Stimulated activated naive CD4-positive, alpha-beta T cell (primary cell): Measurements from ENCODE around the gene ANKRD13D.
A peak's percentile ranks its signal among the peaks of the same experiment; 100 is the strongest.

Experiments used
- DNase-seq, 6 experiments: peaks; one replicate each; lab custom pipeline; 2025; lab: John Stamatoyannopoulos, UW

Gene ANKRD13D

DNA sequence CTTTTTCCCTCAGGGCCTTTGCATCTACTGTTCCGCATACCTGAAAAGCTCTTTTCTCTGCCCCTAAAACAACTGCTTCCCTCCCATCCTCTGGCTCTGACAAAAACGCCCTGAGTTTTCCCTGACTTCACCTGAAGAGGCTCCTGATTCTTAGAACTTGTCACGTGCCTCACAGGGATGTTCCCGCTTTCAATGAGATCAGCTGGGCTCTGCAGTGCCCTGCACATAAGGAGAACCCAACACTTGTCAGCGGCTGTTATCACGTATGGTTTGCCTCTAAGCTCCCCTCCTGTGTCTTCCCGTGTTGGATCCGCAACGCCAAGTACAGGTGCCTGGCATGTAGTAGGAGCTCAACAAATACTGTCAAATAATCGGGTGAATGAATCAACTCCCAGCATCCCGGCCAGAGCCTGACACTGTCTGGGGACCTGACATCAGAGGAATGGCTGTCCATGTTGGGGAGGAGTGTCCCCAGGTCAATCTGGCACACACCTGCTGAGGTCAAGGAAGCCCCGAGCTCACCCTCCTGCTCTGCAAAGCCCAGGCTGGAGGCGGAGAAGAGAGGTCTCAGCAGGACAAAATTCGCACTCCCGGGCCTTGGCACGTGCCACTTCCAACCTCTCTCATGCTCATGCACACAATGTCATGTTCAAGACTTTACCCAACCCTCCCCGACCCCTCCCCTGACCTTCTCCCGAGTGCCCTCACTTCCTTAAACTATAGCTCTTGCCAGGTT lies 27.0 kb upstream of the ANKRD13D start:
- no peak for DNase-seq

DNA sequence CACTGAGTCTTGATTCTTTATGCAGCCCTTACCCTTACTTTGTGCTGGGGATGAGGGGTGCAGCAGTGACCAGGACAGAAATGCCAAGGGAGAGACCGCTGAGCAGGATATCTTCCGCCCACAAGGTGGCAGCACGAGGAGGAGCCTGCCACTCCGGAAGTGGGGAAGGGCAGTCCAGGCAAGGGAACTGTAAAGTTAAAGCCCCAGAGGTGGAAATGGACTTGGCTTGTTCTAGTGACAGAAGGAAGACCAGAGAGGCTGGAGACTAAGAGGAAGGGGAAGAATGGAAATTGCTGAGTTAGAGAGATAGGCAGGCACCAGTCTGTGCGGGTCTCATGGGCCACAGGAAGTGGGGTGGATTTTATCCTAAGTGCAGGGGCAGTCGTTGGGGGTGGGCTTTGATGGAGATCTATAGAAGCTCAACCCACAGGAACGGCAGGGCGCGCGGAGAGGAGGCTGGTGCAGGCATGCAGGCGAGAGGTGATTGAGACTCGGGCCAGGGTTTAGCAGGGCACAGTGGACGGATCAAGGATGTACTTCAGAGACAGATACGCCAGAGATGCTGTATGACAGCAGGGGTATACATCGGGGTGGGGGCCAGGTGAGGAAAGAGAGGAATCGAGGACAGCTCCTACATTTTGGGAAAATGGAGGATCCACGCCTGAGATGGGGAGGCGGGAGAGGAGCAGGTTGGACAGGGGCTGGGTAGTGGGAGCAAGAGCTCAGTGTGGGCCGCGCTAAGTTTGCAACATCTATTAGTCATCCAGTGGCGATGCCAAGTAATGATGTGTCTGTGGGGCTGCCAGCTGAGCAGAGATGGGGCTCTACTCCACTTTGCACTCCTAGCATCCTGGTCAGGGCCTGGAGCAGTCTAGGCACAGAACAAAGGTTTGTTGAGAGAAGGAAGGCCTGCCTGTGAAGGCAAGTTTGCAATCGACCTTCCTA lies 26.1 kb upstream of the ANKRD13D start:
- DNase-seq: peak; percentile 28 to 70 (median 58)

DNA sequence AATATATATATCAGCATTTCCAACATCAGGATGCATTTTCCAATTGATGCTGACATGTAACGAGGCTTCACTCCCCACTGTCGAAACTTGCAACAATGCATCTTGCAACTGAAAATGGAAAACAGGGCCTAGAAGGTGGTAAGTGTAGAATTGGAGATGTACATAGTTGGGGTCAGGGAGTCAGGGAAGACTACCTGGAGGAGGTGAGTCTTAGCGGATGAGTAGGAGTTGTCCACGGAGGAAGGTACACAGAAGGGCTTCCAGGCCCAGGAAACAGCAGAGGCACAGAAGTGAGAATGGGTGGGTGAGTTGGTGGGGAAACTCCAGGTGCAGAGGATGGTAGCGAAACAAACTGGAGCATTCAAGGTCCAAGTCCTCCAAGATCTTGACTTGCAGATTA lies 24.8 kb upstream of the ANKRD13D start:
- no peak for DNase-seq

DNA sequence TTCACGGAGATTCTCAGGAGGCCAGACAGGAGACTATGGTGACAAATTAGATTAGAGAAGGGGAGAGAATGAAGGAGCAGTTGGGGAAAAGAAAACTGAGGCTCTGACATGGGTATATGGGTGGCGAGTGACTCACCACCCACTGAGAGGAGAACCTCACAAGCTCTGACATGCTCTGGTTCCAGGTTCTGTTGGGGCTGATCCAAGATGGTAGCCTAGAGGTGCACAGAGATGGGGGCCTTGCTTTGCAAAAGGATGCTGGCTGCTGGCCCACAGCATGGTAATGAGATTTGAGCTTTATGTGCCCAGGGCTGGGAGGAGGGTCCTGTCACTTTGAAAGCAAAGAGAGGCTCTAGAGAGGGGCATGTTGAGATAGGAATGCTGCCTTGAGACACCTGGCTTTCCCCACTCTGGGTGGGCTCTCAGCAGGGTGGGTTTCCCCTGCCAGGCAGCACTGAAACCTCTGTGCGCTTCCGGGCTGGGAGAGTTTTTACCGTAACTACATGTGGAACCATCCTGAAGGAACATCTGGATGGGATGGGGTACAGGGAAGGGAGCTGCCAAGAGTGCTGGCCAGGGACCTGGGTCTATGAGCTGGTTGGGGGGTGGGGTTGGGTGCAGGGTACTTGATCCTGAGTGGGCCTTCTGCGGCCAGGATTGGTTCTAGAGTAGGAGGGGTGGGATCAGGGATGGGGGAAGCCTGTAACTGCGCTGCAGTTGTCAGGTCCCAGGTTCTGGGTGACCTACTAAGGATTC lies 24.0 kb upstream of the ANKRD13D start:
- DNase-seq: no peak

DNA sequence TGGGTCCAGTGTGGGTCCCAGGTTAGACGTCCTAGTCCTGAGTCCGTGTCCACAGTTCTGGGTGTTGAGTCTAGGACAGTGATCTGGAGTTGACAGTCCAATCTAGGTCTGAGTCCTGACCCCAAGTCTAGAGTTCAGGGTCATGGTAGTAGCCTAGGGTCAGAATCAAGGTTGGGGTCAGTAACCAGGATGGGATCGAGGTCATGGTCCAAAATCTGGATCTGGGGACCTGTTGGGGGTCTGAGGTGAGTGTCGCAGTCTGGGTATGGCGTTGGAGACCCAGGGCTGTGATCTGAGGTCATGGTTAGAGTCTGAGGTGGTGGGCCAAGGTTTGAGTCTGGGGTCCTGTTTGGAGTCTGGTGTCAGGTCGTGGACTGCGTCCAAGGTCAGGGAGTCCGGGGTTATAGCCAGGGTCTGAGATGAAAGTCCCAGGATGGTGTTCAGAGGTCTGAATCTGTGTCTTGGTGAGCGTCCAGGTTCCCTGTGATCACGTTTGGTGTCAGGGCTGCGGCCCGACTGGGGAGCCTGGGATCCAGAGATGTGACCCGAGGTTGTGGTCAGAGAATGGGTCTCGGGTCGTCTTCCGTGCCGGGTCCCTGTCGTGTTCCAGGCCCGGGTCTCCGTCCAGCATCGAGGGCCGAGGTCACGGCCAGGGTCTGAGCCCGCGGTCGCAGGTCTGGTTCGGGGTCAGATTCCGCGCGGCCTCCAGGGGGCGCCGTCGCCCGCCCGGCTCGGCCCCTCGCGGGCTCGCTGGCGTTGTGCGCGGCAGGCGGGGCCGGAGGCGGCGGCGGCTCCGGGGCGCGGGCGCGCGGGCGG lies 23.3 kb upstream of the ANKRD13D start:
- DNase-seq: peak; percentile 54 to 82 (median 68)

DNA sequence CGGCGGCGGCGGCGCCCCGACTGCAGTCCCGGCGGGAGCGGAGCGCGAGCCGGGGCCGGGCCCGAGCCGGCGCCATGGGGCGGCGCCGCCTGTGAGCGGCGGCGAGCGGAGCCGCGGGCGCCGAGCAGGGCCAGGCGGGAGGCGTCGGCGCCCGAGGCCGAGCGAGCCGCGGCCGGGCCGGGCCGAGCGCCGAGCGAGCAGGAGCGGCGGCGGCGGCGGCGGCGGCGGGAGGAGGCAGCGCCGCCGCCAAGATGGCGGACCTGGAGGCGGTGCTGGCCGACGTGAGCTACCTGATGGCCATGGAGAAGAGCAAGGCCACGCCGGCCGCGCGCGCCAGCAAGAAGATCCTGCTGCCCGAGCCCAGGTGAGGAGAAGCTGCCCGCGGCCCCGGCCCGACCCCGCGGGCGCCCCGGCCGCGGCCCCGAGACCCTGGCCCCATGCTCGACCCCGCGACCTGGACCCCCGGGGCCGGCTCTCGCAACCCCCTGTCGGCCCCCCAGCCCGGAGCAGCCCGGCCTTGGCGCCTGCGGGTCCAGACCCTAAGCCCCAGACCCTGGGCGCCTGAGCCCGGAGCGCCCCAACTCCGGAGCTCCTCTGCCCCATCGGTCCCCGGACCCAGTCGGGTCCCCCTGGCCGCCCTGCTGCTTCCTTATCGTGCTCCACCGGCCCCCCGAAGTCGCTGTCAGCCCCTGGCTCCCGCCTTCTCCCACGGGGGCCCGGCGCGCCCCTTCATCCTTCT lies 22.5 kb upstream of the ANKRD13D start, which contains the start of gene GRK2:
GRK2 (plus strand) TSS at position 25 of the 739 bp plus-strand sequence; CDS start at position 252, 227 bp downstream.
- DNase-seq: peak in 3 of 6 experiments; percentile 41 to 47 (median 46)

DNA sequence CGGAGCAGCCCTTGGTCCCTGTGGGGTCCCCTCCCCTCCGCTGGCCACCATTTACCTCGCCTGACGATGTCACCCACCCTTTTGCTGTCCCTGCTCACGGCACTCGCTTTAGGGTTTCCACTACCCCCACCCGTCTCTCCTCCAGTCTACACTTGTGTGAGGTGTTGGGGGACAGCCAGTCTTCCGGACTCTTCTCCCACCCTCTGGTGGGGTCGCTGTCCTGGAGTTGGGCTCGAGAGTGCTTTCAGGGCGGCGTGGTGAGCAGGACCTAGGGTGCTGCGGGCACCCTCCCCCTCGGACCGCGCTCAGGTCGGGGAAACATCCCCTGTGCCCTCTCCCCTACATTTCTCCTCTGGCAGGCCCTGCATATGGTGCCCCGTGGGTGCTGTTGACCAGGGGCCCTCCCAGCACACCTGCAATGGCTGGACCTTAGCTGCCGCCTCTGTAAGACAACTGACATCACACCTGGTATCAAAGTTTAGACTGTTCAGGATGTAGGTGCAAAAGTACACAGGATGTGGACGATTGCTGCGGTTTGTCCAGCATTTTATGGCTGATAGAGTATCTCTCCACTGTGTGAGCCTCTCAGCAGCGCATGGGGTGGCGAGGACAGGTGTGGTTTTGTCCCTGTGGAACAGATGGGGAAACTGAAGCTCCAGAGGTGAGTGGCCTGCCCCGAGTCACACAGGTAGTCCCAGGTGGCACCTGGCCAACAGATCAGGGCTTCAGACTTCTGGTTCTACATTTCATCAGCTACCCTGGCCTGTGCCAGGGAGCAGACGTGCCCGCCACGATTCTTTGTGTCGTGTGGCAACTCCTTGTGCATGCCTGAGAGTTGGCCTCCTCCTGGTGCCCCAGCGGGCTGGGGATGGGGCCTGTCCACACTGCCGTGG lies 21.7 kb upstream of the ANKRD13D start:
- DNase-seq: peak in 3 of 6 experiments; percentile 35 to 52 (median 44)

DNA sequence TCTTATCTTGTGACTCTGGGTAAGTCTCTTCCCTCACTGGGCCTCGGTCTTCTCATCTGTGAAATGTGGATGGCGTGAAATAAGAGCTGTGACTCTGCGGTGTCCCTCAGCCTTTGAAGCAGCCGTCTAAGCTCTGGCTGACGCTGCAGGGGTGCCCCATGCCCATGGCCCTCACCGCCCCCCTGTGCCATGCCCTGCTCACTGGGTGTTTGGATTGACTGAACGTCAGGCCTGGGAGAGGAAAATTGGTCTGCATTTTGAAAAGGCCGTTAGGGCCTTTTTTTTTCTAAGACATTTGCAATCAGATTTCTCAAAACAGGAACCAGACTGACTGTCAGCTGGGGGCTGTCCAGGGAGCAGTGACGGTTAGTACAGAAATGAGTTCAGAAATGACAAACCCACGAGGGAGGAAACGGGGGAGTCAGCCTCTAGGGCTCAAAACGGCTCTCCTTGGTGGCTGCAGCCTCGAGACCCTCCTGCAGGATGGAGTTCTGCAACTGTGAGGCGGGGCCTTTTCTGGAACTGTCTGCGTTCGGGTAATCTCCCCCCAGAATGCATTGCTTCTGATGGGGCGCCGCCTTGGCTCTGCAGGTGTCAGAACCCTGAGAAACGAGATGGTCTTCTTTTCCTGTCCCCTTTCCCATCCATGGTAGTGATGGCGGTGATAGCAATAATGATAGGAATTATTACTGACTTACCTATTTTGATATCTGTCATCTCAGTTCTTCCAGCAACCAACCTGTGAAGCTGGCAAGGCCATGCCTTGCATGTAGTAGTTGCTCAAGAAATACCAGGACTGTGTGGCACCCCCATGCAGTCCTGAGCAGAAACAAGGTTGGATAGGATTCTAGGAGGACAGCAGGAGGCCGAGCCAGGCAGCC lies 20.8 kb upstream of the ANKRD13D start:
- DNase-seq: peak; percentile 41 to 64 (median 50)

DNA sequence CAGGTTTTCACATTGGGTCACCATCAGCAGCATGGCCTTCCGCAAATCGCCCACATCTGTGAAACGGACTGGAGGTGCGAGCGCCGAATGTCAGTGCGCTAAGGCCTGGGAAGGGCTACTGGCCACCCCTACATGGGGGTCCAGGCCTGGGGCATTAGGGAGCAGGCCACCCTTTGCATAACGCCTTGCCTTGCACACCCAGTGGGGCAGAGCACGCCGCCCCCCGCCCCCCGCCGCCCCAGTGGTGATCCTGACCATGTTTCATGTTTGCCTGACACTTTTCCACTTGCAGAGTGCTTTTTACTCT lies 20.2 kb upstream of the ANKRD13D start:
- no peak for DNase-seq

DNA sequence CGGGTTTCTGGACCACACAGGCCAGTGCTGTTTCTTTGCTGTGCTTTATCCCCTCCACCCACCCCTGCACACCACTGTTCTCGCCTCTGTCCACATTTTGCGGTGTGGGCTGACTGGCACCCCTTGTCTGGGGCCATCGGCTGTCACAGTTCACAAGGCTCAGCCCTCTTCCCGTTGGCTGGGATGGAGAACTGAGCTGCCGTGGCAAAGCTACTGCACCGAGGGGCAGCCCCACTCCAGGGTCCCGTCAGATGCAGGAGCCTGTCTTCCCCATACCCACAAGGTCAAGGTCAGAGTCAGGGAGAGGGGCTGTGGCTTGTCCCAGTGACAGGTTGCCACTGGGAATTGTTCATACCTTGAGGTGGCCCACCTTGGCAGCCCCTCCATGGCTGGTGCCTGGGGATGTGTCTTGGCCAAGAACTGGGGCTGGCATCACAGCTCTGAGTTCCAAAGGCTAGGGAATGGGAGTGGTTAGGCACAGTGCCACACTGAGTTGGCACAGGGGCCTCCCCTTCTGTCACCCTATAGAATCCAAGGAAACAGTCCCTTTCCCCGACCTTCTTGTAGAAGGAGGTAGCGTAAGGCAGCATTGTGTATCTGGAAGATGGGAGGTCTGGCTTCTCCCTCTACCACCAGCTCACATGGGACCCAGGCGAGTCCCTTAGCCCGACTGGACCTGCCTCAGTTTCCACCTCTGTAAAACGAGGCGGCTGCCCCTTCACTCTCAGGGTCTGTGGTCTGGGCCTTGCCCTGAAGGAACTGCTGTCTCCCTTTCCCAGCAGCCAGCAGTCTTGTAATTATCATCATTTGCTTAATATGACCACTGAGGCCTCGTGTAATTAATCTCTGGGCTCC lies 19.5 kb upstream of the ANKRD13D start:
- DNase-seq: no peak

DNA sequence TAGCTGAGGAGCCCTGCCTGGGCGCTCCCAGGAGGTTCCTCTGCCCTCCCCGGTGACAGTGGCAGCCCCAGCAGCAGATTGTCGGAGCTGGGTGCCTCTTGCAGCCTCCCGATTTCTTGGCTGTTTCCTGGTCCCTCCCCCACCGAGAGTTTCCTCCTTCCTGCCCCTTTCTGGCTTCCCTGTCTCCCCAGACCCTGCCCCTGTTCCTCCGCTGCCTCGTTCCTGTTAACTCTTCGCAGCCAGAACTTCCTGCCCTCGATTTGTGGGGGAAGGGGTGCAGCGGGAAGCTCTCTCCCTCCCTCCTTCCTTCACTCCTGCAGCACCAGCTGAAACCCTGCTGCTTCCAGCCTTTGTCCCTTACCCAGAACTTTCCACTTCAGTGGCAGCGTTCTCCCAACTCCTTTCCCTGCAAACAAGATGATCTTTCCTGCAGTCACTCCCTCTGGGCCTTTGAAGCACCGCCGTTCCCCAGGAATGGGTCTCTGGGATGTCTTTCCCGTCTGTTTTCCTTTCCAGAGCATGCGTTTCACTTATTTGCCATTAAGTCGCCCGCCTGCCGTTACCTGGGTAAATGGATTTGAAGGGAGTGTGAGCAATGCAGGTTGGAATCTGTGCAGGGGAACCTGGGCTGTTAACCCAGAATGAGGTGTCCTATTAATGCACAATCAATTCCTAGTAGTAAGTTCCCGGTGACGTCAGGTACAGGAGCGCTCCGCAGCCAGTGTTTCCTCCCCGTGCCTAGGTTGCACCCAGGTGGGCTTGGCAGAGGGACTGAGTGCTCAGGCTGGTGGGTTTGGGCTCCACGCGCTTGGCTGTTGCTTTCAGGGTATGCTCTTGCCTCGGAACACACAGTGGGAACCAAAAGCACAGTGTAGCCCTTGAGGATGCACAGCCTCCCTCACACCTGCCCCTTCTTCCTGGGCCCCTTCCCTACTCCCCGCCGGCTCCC lies 18.6 kb upstream of the ANKRD13D start:
- DNase-seq: peak in 1 of 6 experiments; percentile 53

DNA sequence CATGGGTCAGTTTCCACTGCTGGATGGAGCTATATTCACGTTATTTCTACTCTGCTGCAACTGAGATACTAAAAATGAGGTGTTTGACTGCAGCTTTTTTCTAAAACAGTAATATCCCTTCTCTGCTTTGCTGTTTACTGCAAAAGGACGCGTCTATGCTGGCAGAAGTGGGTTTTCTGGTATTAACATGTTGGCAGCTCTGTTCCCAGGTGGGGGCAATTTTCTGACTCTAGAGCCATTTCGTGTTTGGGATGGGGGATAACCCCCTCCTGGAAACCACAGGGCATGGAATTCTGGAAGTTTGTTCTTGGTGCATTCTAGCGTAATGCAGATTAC lies 17.9 kb upstream of the ANKRD13D start:
- peak in 3 of 6 experiments; percentile 62 to 79 (median 69) for DNase-seq

DNA sequence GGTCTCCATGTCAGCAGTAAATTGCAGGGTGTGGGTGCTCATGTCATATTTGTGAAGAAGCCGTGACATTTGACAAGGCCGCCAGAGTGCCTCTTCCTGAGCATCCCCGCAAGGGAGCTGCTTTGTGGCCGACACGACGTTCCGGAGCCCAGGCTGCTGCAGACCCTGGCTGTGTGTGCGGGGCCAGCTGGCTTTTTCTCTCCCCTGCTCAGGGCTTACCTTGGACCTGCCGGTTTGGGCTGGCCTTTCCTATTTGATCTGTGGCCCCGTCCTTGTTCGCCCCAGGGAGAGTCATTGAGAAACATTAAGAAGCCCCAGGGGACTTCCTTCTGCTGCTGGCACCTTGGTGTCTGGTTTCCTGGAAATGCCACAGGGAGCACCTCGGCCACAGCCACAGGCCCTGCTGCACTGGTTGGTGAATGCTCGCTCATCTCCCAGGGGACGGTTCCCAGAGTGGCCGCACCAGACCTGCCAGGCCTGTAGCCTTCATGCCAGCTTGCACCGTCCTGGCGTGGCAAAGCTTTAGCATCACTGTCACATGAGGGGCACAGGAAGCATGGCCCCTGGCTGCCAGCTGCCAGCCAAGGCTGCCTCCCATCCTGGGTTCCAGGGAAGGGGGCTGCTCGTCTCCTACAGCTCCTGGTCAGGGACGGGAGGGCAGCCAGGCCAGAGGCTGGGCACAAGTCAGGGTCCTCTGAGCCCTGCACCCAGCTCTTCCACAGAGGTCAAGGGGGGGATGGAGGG lies 17.4 kb upstream of the ANKRD13D start:
- DNase-seq: peak; percentile 35 to 79 (median 54)

DNA sequence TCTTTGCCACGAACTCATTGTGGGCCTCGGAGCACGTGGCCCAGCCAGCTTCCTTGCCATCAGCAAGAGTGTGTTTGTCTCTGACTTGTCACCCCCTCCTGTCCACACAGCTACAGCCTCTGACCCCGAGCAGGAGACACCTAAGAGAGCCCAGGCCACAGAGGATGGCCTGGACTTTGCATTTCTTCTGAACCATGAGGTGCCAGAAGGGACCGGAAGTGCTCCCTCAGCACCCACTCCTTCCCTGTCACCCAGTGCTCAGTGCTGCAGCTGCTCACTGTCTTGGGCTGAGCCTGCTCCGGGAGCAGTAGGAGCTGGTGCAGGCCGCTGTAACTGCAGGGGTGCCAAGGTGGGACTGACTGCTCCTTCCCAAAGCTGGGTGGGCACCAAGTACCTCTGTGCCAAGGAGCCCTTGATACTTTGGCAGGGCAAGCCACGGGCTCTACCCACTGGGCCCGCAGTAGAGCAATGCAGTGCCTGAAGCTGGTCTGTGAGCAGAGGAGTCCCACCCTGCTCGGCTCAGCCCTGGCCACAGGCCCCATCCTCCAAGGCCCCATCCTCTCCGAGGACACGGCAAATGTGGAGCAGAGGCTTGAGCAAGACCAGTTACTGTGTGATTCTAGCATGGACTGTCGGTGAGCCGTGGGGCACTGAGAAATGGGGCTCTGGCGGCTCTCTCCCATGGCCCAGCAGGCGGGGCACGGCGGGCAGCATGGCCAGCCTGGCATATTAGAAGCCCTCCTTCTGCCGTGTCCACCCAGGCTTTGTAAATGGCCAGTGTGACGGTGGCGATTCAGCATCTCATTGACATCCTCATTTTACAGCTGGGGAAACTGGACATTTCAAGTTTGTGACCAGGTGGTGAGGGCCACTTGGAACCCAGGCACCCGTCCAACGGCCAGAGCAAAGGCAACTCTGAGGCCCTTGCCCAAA lies 16.5 kb upstream of the ANKRD13D start:
- peak in 2 of 6 experiments; percentile 14 to 39 for DNase-seq
